Uterus (tissue), 4 donors: ENCODE results near the gene CCDC137. TPM values are rescaled to one million over a fixed set of nuclear protein-coding genes. Genes with fewer than 3 reads are reported as not detected.

Experiments
- DNase-seq, 2 donors: peaks; one replicate each; pipeline ENCODE4 v3.0.0-alpha.2; 2019 to 2020
- H3K27ac ChIP-seq, 2 donors: fragments of 200-600 bp; sonication (generic); 1 replicate in 1 of 2; 2 replicates in 1 of 2; pipeline ENCODE4 v1.5.1; 2016 to 2018
- H3K27me3 ChIP-seq, 2 donors: fragments of 200-600 bp; sonication (generic); one replicate each; pipeline ENCODE4 v1.5.1; 2018 to 2019; ENCODE audit warnings: control low read depth in 1 of 2
- H3K36me3 ChIP-seq, 2 donors: fragments of 200-600 bp; sonication (generic); one replicate each; pipeline ENCODE4 v1.5.1; 2019; ENCODE audit warnings: control low read depth in 1 of 2
- H3K4me1 ChIP-seq, 2 donors: fragments of 200-600 bp; sonication (generic); one replicate each; pipeline ENCODE4 v1.5.1; 2018 to 2019; ENCODE audit warnings: control low read depth in 1 of 2
- H3K4me3 ChIP-seq, 2 donors: fragments of 200-600 bp; sonication (generic); 1 replicate in 1 of 2; 2 replicates in 1 of 2; pipeline ENCODE4 v1.5.1; 2018 to 2019; ENCODE audit warnings: mild to moderate bottlenecking in 1 of 2
- H3K9me3 ChIP-seq, 2 donors: fragments of 200-600 bp; sonication (generic); one replicate each; pipeline ENCODE4 v1.5.1; 2019; ENCODE audit warnings: control low read depth in 1 of 2
- CTCF ChIP-seq, 4 experiments: fragments of 200-600 bp in 2 of 4; fragments of 450-650 bp in 2 of 4; sonication (generic) in 2 of 4; IDR thresholded peaks; one replicate each; pipeline ENCODE4 v1.5.1; 2016 to 2019; ENCODE audit warnings: antibody characterized with exemption in 4 of 4, mild to moderate bottlenecking in 2 of 4, moderate library complexity in 1 of 4
- POLR2A ChIP-seq, 2 donors: fragments of 450-650 bp; IDR thresholded peaks; one replicate each; pipeline ENCODE4 v1.6.1; 2016; ENCODE audit warnings: antibody characterized with exemption in 2 of 2, mild to moderate bottlenecking in 1 of 2, moderate library complexity in 1 of 2
- intact Hi-C: fragments of 100-400 bp; cut with DNase I; formaldehyde crosslinking; loops from one replicate; pipeline ENCODE4 v1.15.1; 2023; ENCODE audit warnings: low total_unique reads
- total RNA-seq, 4 donors: library from RNA; depleted of rRNA in 3 of 4; stranded (reverse); fragments of >200 nt in 3 of 4; gene quantifications; one replicate each; pipeline versions ENCODE4 v1.1.0 to v1.2.4, GENCODE V29; 2014 to 2023
- donor health status: DM: yes; HTN: yes; CAD: no.

CCDC137 gene
- total RNA-seq, 4 donors from 2014 or later = 0.77 to 12.3 (median 3.9) TPM

GRCh38 chr17:81640011-81640410 is 26.5 kb upstream of the CCDC137 start:
- Histone ChIP-seq H3K36me3 (no peaks in the 10 kb centered on the region), H3K4me1 (peaks cover 0 to 5% of the 10 kb centered on the region in 2 donors), H3K27ac (no peak overlapping the region), H3K9me3 (no peaks in the 10 kb centered on the region), H3K4me3 (no peak overlapping the region), H3K27me3 (no peaks in the 10 kb centered on the region)
- intact Hi-C loops = no loop called here
- no peak for DNase-seq
- no peak for TF ChIP-seq CTCF (IDR thresholded peaks at IDR 0.05)
- no peak for TF ChIP-seq POLR2A (IDR thresholded peaks at IDR 0.05)

DNA sequence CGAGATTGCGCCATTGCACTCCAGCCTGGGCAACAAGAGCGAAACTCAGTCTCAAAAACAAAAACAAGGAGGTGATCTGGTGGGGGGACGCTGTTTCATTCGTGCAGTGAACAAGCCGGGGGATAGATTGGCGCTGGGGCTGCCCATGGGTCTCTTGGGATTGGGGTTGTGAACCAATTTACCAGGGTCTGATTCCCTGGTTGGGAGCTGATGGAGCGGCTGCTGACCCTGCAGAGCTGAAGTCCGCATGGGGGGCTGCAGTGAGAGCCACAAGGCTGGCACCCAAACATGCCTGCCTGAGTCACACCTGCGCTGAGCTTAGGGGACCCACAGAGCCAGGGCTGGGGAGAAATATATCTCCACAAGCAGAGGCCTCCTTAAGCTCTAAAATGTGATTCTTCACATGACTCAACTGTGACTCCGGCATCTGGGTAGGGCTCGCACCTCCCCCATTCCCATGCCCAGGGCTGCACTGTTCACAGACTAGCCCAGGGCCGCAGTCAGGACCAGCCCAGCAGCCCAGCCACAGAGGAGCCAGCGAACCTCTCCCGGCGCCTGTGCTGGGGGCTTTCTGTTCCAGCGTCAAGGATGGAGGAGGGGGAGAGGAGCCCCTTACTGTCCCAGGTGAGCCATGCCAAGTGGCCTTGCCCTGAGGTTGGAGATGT is 24.6 kb upstream of the CCDC137 start:
- Histone ChIP-seq H3K36me3 (no peaks in the 10 kb centered on the region), H3K9me3 (no peaks in the 10 kb centered on the region), H3K4me3 (no peak overlapping the region), H3K4me1 (no peaks in the 10 kb centered on the region), H3K27ac (no peak overlapping the region), H3K27me3 (no peaks in the 10 kb centered on the region)
- TF ChIP-seq POLR2A (IDR thresholded peaks at IDR 0.05) (no peak), CTCF (IDR thresholded peaks at IDR 0.05) (no peak)
- DNase-seq = no peak
- intact Hi-C loops = no loop called here

DNA sequence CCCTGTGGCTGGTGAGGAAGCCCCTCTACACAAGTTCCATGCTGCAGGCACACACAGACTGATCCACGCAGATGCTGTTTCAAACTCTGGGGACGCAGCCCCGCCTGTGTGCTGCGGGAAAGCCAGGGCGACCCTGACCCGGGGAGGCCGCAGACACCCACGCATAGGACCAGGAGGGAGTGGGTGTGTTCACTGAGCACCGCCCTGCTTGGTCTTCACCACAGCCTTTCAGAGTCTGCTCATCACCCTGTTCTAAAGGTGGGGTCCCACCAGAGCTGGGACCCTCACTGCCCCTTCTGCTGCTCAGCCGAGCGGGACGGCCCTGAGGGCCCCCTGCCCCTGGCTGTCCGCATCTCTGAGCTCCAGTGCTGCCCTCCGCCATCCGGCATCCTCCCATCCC is 22.0 kb upstream of the CCDC137 start:
- peaks cover 0 to 8% of the 10 kb centered on the region in 2 donors for H3K9me3 ChIP-seq
- no peaks in the 10 kb centered on the region for H3K4me1 ChIP-seq
- TF ChIP-seq POLR2A (IDR thresholded peaks at IDR 0.05) (no peak), CTCF (IDR thresholded peaks at IDR 0.05) (no peak)
- no peak overlapping the region for H3K27ac ChIP-seq
- no peak for DNase-seq
- H3K27me3 ChIP-seq = peaks cover 0 to 10% of the 10 kb centered on the region in 2 donors
- H3K4me3 ChIP-seq = no peak overlapping the region
- intact Hi-C loops = no loop called here
- no peaks in the 10 kb centered on the region for H3K36me3 ChIP-seq

DNA sequence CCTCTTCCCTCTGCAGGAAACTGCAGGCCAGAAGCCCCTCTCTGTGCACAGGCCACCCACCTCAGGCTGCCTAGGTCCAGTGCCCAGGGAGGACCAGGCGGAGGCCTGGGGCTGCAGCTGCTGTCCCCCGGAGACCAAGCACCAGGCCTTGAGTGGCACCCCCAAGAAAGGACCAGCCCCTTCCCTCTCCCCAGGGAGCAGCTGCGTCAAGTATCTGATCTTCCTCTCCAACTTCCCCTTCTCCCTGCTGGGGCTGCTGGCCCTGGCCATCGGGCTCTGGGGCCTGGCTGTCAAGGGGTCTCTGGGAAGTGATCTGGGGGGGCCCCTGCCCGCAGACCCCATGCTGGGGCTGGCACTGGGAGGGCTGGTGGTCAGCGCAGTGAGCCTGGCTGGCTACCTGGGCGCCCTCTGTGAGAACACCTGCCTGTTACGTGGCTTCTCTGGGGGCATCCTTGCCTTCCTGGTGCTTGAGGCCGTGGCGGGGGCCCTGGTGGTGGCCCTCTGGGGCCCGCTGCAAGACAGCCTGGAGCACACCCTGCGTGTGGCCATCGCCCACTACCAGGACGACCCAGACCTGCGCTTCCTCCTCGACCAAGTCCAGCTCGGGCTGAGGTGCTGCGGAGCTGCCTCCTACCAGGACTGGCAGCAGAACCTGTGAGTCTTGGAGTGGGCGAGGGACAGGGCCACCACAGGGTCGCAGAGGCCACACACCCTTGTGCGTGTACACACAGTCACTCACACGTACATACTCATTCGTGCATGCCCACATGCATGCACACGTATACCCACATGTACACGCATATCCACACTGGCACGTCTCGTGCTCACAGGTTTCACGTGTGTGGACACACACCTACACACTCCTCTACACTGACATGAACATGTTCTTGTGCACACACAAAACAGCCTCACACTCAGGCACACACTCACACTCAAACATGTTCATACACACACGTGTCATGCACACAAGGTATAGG is 21.3 kb upstream of the CCDC137 start:
- no peak for DNase-seq
- no peaks in the 10 kb centered on the region for H3K36me3 ChIP-seq
- intact Hi-C loops = no loop called here
- no peak overlapping the region for H3K27ac ChIP-seq
- H3K4me3 ChIP-seq = no peak overlapping the region
- H3K4me1 ChIP-seq = no peaks in the 10 kb centered on the region
- H3K9me3 ChIP-seq = peaks cover 0 to 8% of the 10 kb centered on the region in 2 donors
- TF ChIP-seq POLR2A (IDR thresholded peaks at IDR 0.05) (no peak), CTCF (IDR thresholded peaks at IDR 0.05) (no peak)
- peaks cover 3 to 18% of the 10 kb centered on the region in 2 donors for H3K27me3 ChIP-seq
